Mucosa of descending colon (tissue), 3 donors: ENCODE data around the gene CCDC124. TPM values are rescaled to one million over a fixed set of nuclear protein-coding genes. Genes with fewer than 3 reads are reported as not detected.
"Not testable (repeated sequence)": the region's sequence is repeated elsewhere in the genome, so short reads cannot be mapped to it uniquely, and the experiment has no call there.

Source experiments
- ATAC-seq: fragments of 200-7000 bp; cut with Tn5 transposase; one replicate; pipeline ENCODE4 v1.9.1; 2020; ENCODE audit warnings: mild to moderate bottlenecking, moderate library complexity
- DNase-seq, 3 donors: peaks; one replicate each; pipeline ENCODE4 v3.0.0-alpha.2; 2020
- H3K36me3 ChIP-seq: fragments of 200-600 bp; one replicate; pipeline ENCODE4 v1.8.0; 2021; ENCODE audit warnings: low read depth, mild to moderate bottlenecking
- H3K4me1 ChIP-seq: fragments of 200-600 bp; one replicate; pipeline ENCODE4 v1.8.0; 2021; ENCODE audit warnings: low read depth, mild to moderate bottlenecking
- H3K4me3 ChIP-seq: fragments of 200-600 bp; one replicate; pipeline ENCODE4 v1.8.0; 2021; ENCODE audit warnings: mild to moderate bottlenecking
- H3K9me3 ChIP-seq: fragments of 200-600 bp; one replicate; pipeline ENCODE4 v1.8.0; 2021; ENCODE audit warnings: mild to moderate bottlenecking
- intact Hi-C, 2 donors: fragments of 100-400 bp; cut with DNase I in 1 of 2; cut with micrococcal nuclease in 1 of 2; formaldehyde crosslinking; loops; one replicate each; pipeline versions ENCODE4 v1.11.0 to v1.11.1; 2022; cut with DNase I, micrococcal nuclease
- total RNA-seq, 3 donors: library from RNA; stranded (reverse); fragmentation: NEBNext Ultra II Directional in 2 of 3; extraction: Animal tissue kit (Norgen Biotek cat#: 25700) in 2 of 3; gene quantifications; one replicate each; pipeline versions ENCODE4 v1.2.1 to v1.2.4, GENCODE V29; 2021 to 2023
- TF ChIP-seq, protein P1 (sequence below): fragments of 200-600 bp; IDR thresholded peaks from one replicate; pipeline ENCODE4 v1.8.0; 2022; ENCODE audit warnings: antibody characterized with exemption, mild to moderate bottlenecking
- donor health status: DM: no; HTN: no; CAD: no; lungs with moderate emphysema.
- donor health status: DM: no; HTN: no; CAD: no.
- donor health status: DM: no; HTN: yes; CAD: no.

Gene CCDC124
- total RNA-seq, 3 donors from 2014 or later = 30.2 to 78.4 (median 56.3) TPM

DNA sequence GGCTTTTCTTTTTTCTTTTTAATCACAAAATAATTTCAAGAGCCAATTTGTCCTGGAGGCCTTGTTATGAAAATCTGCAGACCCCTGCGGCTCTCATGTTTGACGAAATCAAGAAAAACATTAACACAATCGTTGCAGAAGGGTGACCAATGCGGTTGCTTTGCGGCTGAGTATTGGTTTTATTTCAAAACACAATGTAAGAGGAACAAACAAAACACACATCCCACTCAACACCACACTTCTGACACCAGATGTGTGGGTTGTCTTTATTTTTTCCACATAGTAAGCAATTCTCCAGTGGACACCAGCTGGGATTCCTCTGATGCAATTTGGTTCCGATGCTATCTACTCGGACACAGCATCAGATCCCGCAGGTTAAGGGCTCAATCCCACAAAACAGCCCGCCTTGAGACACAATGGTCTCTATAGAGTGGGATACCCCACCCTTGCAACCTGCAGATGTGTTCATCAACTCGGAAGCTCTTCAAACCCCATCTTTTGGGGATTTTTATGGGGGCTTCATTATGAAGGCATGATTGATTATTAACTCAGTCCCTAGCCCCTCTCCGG lies 21.9 kb upstream of the CCDC124 start:
- no peak for DNase-seq
- no peak for ATAC-seq
- H3K36me3 ChIP-seq = no peaks in the 10 kb centered on the region
- intact Hi-C loops = no loop called here
- H3K4me1 ChIP-seq = no peaks in the 10 kb centered on the region
- TF ChIP-seq, protein P1, sequence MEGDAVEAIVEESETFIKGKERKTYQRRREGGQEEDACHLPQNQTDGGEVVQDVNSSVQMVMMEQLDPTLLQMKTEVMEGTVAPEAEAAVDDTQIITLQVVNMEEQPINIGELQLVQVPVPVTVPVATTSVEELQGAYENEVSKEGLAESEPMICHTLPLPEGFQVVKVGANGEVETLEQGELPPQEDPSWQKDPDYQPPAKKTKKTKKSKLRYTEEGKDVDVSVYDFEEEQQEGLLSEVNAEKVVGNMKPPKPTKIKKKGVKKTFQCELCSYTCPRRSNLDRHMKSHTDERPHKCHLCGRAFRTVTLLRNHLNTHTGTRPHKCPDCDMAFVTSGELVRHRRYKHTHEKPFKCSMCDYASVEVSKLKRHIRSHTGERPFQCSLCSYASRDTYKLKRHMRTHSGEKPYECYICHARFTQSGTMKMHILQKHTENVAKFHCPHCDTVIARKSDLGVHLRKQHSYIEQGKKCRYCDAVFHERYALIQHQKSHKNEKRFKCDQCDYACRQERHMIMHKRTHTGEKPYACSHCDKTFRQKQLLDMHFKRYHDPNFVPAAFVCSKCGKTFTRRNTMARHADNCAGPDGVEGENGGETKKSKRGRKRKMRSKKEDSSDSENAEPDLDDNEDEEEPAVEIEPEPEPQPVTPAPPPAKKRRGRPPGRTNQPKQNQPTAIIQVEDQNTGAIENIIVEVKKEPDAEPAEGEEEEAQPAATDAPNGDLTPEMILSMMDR = no peak
- peaks cover 23% of the 10 kb centered on the region for H3K9me3 ChIP-seq
- no peak overlapping the region for H3K4me3 ChIP-seq

DNA sequence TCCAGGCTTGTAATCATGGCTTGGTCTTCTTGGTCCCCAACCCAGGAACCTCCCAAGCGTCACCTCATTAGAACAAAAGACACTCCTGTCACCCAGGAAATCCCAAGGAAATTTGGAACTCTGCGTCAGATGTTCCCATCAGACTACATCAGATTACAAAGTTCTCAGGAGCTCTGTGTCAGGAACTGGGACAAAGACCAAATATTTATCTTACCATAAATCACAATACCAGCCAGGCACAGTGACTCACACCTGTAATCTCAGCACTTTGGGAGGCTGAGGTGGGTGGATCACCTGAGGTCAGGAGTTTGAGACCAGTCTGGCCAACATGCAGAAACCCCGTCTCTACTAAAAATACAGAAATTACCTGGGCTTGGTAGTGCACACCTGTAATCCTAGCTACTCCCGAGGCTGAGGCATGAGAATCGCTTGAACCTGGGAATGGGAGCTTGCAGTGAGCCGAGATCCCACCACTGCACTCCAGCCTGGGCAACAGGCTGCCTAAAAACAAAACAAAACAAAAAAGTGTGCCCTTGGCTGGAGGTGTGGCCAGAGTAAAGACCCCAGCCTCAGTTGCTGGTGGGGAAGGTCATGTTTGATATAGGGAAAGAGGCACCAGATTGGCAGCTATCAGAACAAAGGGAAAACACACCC lies 16.7 kb upstream of the CCDC124 start:
- H3K36me3 ChIP-seq = no peaks in the 10 kb centered on the region
- peak; percentile 93 for ATAC-seq
- peaks cover 13% of the 10 kb centered on the region for H3K9me3 ChIP-seq
- H3K4me1 ChIP-seq = no peaks in the 10 kb centered on the region
- no peak overlapping the region for H3K4me3 ChIP-seq
- DNase-seq = no peak
- intact Hi-C loops = no loop called here
- TF ChIP-seq, protein P1 = no peak

DNA sequence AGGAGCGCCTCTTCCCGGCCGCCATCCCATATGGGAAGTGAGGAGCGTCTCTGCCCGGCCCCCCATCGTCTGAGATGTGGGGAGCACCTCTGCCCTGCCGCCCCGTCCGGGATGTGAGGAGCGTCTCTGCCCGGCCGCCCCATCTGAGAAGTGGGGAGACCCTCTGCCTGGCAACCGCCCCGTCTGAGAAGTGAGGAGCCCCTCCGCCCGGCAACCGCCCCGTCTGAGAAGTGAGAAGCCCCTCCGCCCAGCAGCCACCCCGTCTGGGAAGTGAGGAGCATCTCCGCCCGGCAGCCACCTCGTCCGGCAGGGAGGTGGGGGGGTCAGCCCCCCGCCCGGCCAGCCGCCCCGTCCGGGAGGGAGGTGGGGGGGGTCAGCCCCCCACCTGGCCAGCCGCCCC lies 14.7 kb upstream of the CCDC124 start:
- H3K4me1 ChIP-seq, H3K36me3 ChIP-seq, H3K4me3 ChIP-seq, ATAC-seq, H3K9me3 ChIP-seq, intact Hi-C loops, DNase-seq: not testable (repeated sequence)

DNA sequence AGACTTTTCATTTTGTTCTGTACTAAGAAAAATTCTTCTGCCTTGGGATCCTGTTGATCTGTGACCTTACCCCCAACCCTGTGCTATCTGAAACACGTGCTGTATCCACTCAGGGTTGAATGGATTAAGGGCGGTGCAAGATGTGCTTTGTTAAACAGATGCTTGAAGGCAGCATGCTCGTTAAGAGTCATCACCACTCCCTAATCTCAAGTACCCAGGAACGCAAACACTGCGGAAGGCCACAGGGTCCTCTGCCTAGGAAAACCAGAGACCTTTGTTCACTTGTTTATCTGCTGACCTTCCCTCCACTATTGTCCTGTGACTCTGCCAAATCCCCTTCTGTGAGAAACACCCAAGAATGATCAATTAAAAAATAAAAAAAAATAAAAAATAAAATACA lies 13.7 kb upstream of the CCDC124 start:
- H3K36me3 ChIP-seq, intact Hi-C loops, DNase-seq, H3K9me3 ChIP-seq, H3K4me1 ChIP-seq, H3K4me3 ChIP-seq, ATAC-seq: not testable (repeated sequence)

DNA sequence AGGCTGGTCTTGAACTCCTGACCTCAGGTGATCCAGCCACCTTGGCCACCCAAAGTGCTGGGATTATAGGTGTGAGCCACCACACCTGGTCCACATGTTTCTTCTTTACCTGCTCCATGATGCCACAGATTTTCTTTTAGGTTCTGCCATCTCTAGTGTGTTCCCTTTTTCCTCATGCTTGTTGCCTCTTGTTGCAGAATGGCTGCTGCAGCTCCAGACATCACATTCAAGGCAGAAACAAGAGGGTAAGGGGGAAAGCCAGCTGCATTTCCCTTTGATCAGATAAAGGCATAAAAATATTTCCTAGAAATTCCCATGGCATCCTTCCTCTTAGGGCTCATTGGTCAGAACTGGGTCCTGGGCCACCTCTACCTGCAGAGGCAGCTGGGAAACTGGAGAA lies 12.3 kb upstream of the CCDC124 start:
- Histone ChIP-seq H3K4me3 (no peak overlapping the region), H3K36me3 (no peaks in the 10 kb centered on the region), H3K9me3 (no peaks in the 10 kb centered on the region), H3K4me1 (no peaks in the 10 kb centered on the region)
- ATAC-seq = no peak
- TF ChIP-seq, protein P1 = no peak
- intact Hi-C loops = no loop called here
- no peak for DNase-seq

DNA sequence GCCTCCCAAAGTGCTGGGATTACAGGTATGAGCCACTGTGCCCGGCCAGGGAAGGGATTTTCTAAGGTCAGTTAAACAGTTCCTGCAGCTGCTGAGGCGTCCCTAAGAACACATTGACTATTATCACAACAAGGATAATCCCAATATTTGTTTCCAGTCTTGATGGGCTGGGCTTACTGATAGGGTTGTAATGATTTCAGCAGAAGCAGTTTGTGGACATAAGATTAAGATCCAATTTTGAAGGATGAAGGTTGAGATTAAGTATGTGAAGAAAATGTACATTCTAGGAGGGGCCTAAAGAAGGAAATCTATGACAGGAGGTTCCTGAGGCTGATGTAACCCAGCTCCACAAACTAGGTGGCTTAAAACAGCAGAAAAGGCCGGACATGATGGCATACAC lies 10.7 kb upstream of the CCDC124 start:
- intact Hi-C loops = no loop called here
- ATAC-seq = no peak
- DNase-seq = no peak

More for the DNA sequence above, 10.7 kb upstream of the CCDC124 start:
- no peaks in the 10 kb centered on the region for H3K4me1 ChIP-seq
- H3K4me3 ChIP-seq = no peak overlapping the region
- H3K9me3 ChIP-seq = no peaks in the 10 kb centered on the region
- H3K36me3 ChIP-seq = no peaks in the 10 kb centered on the region
- TF ChIP-seq, protein P1 = no peak
